Cardiac muscle cell (in vitro differentiated cells and primary cell): Measurements from ENCODE around the gene HSPB3. TPM values are rescaled to one million over a fixed set of nuclear protein-coding genes. Genes with fewer than 3 reads are reported as not detected.

Experiments used
- DNase-seq, 2 donors: peaks; one replicate each; pipeline versions ENCODE4 v3.0.0 to v3.0.0-alpha.2; 2010 to 2017; ENCODE audit warnings: low read depth in 1 of 2, low spot score in 1 of 2
- H3K27ac ChIP-seq: fragments of 200-600 bp; sonication (generic); 2 replicates; pipeline ENCODE4 v1.5.1; 2016
- H3K27me3 ChIP-seq: fragments of 200-600 bp; sonication (generic); 2 replicates; pipeline ENCODE4 v1.6.0; 2016; ENCODE audit warnings: control low read depth
- H3K36me3 ChIP-seq: fragments of 200-600 bp; sonication (generic); 2 replicates; pipeline ENCODE4 v1.5.1; 2016; ENCODE audit warnings: control low read depth
- H3K4me1 ChIP-seq: fragments of 200-600 bp; sonication (generic); 2 replicates; pipeline ENCODE4 v1.8.1; 2017; ENCODE audit warnings: low read depth, mild to moderate bottlenecking, mixed run types
- H3K4me3 ChIP-seq: fragments of 200-600 bp; sonication (generic); 2 replicates; pipeline ENCODE4 v1.5.1; 2016; ENCODE audit warnings: mild to moderate bottlenecking
- H3K9me3 ChIP-seq: fragments of 200-600 bp; sonication (generic); 2 replicates; pipeline ENCODE4 v1.5.1; 2017; ENCODE audit warnings: low read depth, mild to moderate bottlenecking, control low read depth
- CTCF ChIP-seq: IDR thresholded peaks from 2 replicates; pipeline ENCODE4 v1.5.1; 2012; ENCODE audit warnings: low read depth, mild to moderate bottlenecking, low read length
- polyA plus RNA-seq: library from polyadenylated mRNA; unstranded; fragments of >200 nt; fragmentation: Nextera tagmentation; extraction: Ambion mirVana; gene quantifications from 2 replicates; pipeline ENCODE4 v1.2.1, GENCODE V29; 2016
- total RNA-seq: library from RNA; depleted of rRNA; stranded (reverse); fragments of >200 nt; gene quantifications from 2 replicates; pipeline ENCODE4 v1.2.3, GENCODE V29; 2016

HSPB3 gene
- total and polyA plus RNA-seq, 2 experiments from 2014 or later: 45.4 to 57.3 TPM

DNA sequence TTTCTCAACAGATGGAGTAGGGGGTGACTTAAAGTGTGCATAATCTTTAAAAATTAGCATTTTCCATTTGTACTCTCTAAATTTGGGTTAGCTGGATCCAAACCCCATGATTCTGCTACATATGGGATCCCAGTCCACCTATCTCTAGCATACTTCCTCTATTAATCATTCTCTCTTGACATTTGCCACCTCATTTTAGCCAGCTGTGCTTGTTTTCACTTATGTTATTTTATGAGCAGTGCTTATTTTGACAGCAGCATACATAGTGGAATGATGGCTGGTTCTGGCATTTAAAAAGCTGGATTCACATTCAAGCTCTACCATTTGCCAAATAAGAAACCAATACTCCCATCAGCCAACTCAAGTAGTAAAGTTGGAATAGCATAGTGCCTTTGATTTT lies 39.5 kb downstream of the HSPB3 start:
- no peaks in the 10 kb centered on the region for H3K9me3 ChIP-seq
- DNase-seq: no peak
- H3K27ac ChIP-seq: no peak overlapping the region
- H3K36me3 ChIP-seq: no peaks in the 10 kb centered on the region
- H3K4me1 ChIP-seq: no peaks in the 10 kb centered on the region
- no peak for TF ChIP-seq CTCF
- no peaks in the 10 kb centered on the region for H3K27me3 ChIP-seq
- no peak overlapping the region for H3K4me3 ChIP-seq

Other genes starting within 250 kb of the HSPB3 start
- gene ARL15, start 145.1 kb upstream of the HSPB3 start, total RNA-seq: 27.4 and 31.6 TPM in 2 replicates
- 21.8 and 23.2 TPM in 2 replicates for gene ARL15, start 145.1 kb upstream of the HSPB3 start, polyA plus RNA-seq
- 108 and 120 TPM in 2 replicates for gene SNX18, start 62.1 kb downstream of the HSPB3 start, total RNA-seq
- gene SNX18, start 62.1 kb downstream of the HSPB3 start, polyA plus RNA-seq: 8.7 and 15.6 TPM in 2 replicates